Fibroblast of upper back skin (primary cell): ENCODE data around the gene RIMS1.
"Not testable (repeated sequence)": the region's sequence is repeated elsewhere in the genome, so short reads cannot be mapped to it uniquely, and the experiment has no call there.

Source experiments
- DNase-seq: peaks from one replicate; pipeline ENCODE4 v3.0.0-alpha.2; 2013

Gene RIMS1

GRCh38 chr6:72250664-72251063, 364.3 kb downstream of the RIMS1 start:
- no peak for DNase-seq

- DNase-seq, result peak; percentile 22
Observed at GRCh38 chr6:72260489-72260888, 374.1 kb downstream of the RIMS1 start.

GRCh38 chr6:72261554-72261953, 375.2 kb downstream of the RIMS1 start:
- DNase-seq, result no peak

GRCh38 chr6:72262254-72262653, 375.9 kb downstream of the RIMS1 start:
- DNase-seq, result no peak

GRCh38 chr6:72267470-72267869, 381.1 kb downstream of the RIMS1 start:
- DNase-seq, result no peak

- no peak for DNase-seq
Observed at GRCh38 chr6:72271531-72271930, 385.2 kb downstream of the RIMS1 start.

GRCh38 chr6:72272958-72273357, 386.6 kb downstream of the RIMS1 start:
- DNase-seq, result peak; percentile 83

GRCh38 chr6:72275888-72276287, 389.5 kb downstream of the RIMS1 start:
- DNase-seq, result no peak

GRCh38 chr6:72282201-72282600, 395.9 kb downstream of the RIMS1 start:
- peak; percentile 8 for DNase-seq

GRCh38 chr6:72283571-72283970, 397.2 kb downstream of the RIMS1 start:
- peak; percentile 18 for DNase-seq

- DNase-seq, result peak; percentile 87
Observed at GRCh38 chr6:72286911-72287311, 400.6 kb downstream of the RIMS1 start.

- DNase-seq, result peak; percentile 78
Observed at GRCh38 chr6:72287801-72288200, 401.5 kb downstream of the RIMS1 start.

GRCh38 chr6:72288592-72288991, 402.2 kb downstream of the RIMS1 start:
- DNase-seq, result peak; percentile 45

GRCh38 chr6:72290620-72291019, 404.3 kb downstream of the RIMS1 start:
- no peak for DNase-seq

- no peak for DNase-seq
Observed at GRCh38 chr6:72296375-72296774, 410.0 kb downstream of the RIMS1 start.

- no peak for DNase-seq
Observed at GRCh38 chr6:72305971-72306370, 419.6 kb downstream of the RIMS1 start.

- no peak for DNase-seq
Observed at GRCh38 chr6:72316675-72317380, 430.5 kb downstream of the RIMS1 start.

- peak; percentile 84 for DNase-seq
Observed at GRCh38 chr6:72321788-72322187, 435.4 kb downstream of the RIMS1 start.

GRCh38 chr6:72322771-72323170, 436.4 kb downstream of the RIMS1 start:
- DNase-seq, result peak; percentile 14

GRCh38 chr6:72324591-72324990, 438.2 kb downstream of the RIMS1 start:
- no peak for DNase-seq

- DNase-seq, result no peak
Observed at GRCh38 chr6:72328775-72329174, 442.4 kb downstream of the RIMS1 start.

- not testable (repeated sequence) for DNase-seq
Observed at GRCh38 chr6:72335203-72335602, 448.9 kb downstream of the RIMS1 start.

- DNase-seq, result peak; percentile 50
Observed at GRCh38 chr6:72348926-72349325, 462.6 kb downstream of the RIMS1 start.

GRCh38 chr6:72350296-72350881, 464.0 kb downstream of the RIMS1 start:
- DNase-seq, result no peak
